Measurements from ENCODE around the gene CLDND1. TPM values are rescaled to one million over a fixed set of nuclear protein-coding genes. Genes with fewer than 3 reads are reported as not detected.

Gene CLDND1
- total RNA-seq, 6 experiments from 2014 or later = 41.4 to 52.3 (median 48.5) TPM

- DNase-seq = no peak
- no peaks in the 10 kb centered on the region for H3K9me3 Mint-ChIP-seq
- no peak overlapping the region for H3K4me3 Mint-ChIP-seq
- H3K27ac Mint-ChIP-seq = no peak overlapping the region
- peaks cover 3% of the 10 kb centered on the region; the same call in 1 of the 2 replicates for H3K4me1 Mint-ChIP-seq (ENCODE audit: low read depth)
- H3K36me3 Mint-ChIP-seq (ENCODE audit: low read depth) = no peaks in the 10 kb centered on the region
- no peak for TF ChIP-seq CTCF (IDR thresholded peaks at IDR 0.05)
- H3K27me3 Mint-ChIP-seq (ENCODE audit: insufficient read depth) = peaks cover 33% of the 10 kb centered on the region
Measured at GRCh38 chr3:98551754-98552153, 29.1 kb upstream of the CLDND1 start.

- Mint-ChIP-seq H3K4me1 (ENCODE audit: low read depth) (no peaks in the 10 kb centered on the region), H3K4me3 (no peak overlapping the region), H3K36me3 (ENCODE audit: low read depth) (no peaks in the 10 kb centered on the region), H3K9me3 (no peaks in the 10 kb centered on the region), H3K27me3 (ENCODE audit: insufficient read depth) (peaks cover 33% of the 10 kb centered on the region), H3K27ac (no peak overlapping the region)
- no peak for TF ChIP-seq CTCF (IDR thresholded peaks at IDR 0.05)
- no peak for DNase-seq
Measured at GRCh38 chr3:98551236-98551635, 28.5 kb upstream of the CLDND1 start.

- Mint-ChIP-seq H3K27ac (no peak overlapping the region), H3K9me3 (no peaks in the 10 kb centered on the region), H3K4me3 (no peak overlapping the region), H3K36me3 (ENCODE audit: low read depth) (no peaks in the 10 kb centered on the region), H3K27me3 (ENCODE audit: insufficient read depth) (peaks cover 34% of the 10 kb centered on the region), H3K4me1 (ENCODE audit: low read depth) (no peaks in the 10 kb centered on the region)
- TF ChIP-seq CTCF (IDR thresholded peaks at IDR 0.05) = no peak
- no peak for DNase-seq
Measured at GRCh38 chr3:98550833-98551232, 28.1 kb upstream of the CLDND1 start.

- no peak for DNase-seq
- H3K9me3 Mint-ChIP-seq = no peaks in the 10 kb centered on the region
- H3K4me1 Mint-ChIP-seq (ENCODE audit: low read depth) = no peaks in the 10 kb centered on the region
- H3K36me3 Mint-ChIP-seq (ENCODE audit: low read depth) = no peaks in the 10 kb centered on the region
- H3K4me3 Mint-ChIP-seq = no peak overlapping the region
- peaks cover 24% of the 10 kb centered on the region for H3K27me3 Mint-ChIP-seq (ENCODE audit: insufficient read depth)
- no peak for TF ChIP-seq CTCF (IDR thresholded peaks at IDR 0.05)
- no peak overlapping the region for H3K27ac Mint-ChIP-seq
Measured at GRCh38 chr3:98548544-98548943, 25.8 kb upstream of the CLDND1 start.

- H3K27me3 Mint-ChIP-seq (ENCODE audit: insufficient read depth) = peaks cover 17% of the 10 kb centered on the region
- TF ChIP-seq CTCF (IDR thresholded peaks at IDR 0.05) = no peak
- no peak for DNase-seq
- H3K27ac Mint-ChIP-seq = no peak overlapping the region
- no peaks in the 10 kb centered on the region for H3K36me3 Mint-ChIP-seq (ENCODE audit: low read depth)
- no peaks in the 10 kb centered on the region for H3K9me3 Mint-ChIP-seq
- H3K4me3 Mint-ChIP-seq = no peak overlapping the region
- no peaks in the 10 kb centered on the region for H3K4me1 Mint-ChIP-seq (ENCODE audit: low read depth)
Measured at GRCh38 chr3:98545940-98546339, 23.2 kb upstream of the CLDND1 start.

GRCh38 chr3:98542623-98543022 is 19.9 kb upstream of the CLDND1 start:
- Mint-ChIP-seq H3K27ac (no peak overlapping the region), H3K27me3 (ENCODE audit: insufficient read depth) (peaks cover 3% of the 10 kb centered on the region; the same call in 1 of the 2 replicates), H3K9me3 (no peaks in the 10 kb centered on the region), H3K4me1 (ENCODE audit: low read depth) (no peaks in the 10 kb centered on the region), H3K4me3 (no peak overlapping the region), H3K36me3 (ENCODE audit: low read depth) (no peaks in the 10 kb centered on the region)
- DNase-seq = no peak
- no peak for TF ChIP-seq CTCF (IDR thresholded peaks at IDR 0.05)

All from HFFc6 (cell line).